NCI-H2107 treated with DMSO at 0.1 percent for 48 hours (cell line): ENCODE results near the gene GET4.

ENCODE experiments used
- DNase-seq: peaks from one replicate; lab custom pipeline; 2025; ENCODE audit not compliant: unreplicated experiment; lab: John Stamatoyannopoulos, UW

The GET4 gene

GRCh38 chr7:885893-886625, 9.7 kb downstream of the GET4 start:
- DNase-seq = no peak

- DNase-seq = no peak
These were observed 10.5 kb downstream of the GET4 start for GRCh38 chr7:886626-887487.

- no peak for DNase-seq
These were observed 11.1 kb downstream of the GET4 start for GRCh38 chr7:887488-887820.

- no peak for DNase-seq
These were observed 12.0 kb downstream of the GET4 start for GRCh38 chr7:888081-889024.

- DNase-seq = no peak
These were observed 12.7 kb downstream of the GET4 start for GRCh38 chr7:889025-889390.

- no peak for DNase-seq
These were observed 13.0 kb downstream of the GET4 start for GRCh38 chr7:889391-889790.

- DNase-seq = no peak
These were observed 14.5 kb downstream of the GET4 start for GRCh38 chr7:890868-891267.

GRCh38 chr7:891291-891690, 14.9 kb downstream of the GET4 start:
- no peak for DNase-seq

GRCh38 chr7:891805-892204, 15.5 kb downstream of the GET4 start:
- DNase-seq = no peak

- no peak for DNase-seq
These were observed 16.6 kb downstream of the GET4 start for GRCh38 chr7:892648-893593.

- no peak for DNase-seq
These were observed 17.3 kb downstream of the GET4 start for GRCh38 chr7:893686-894085.

- DNase-seq = no peak
These were observed 18.0 kb downstream of the GET4 start for GRCh38 chr7:894164-894867.

GRCh38 chr7:894927-895450, 18.6 kb downstream of the GET4 start:
- DNase-seq = no peak

- no peak for DNase-seq
These were observed 19.2 kb downstream of the GET4 start for GRCh38 chr7:895451-896052.

GRCh38 chr7:896346-897075, 20.2 kb downstream of the GET4 start:
- DNase-seq = no peak

GRCh38 chr7:897086-897485, 20.7 kb downstream of the GET4 start:
- no peak for DNase-seq

GRCh38 chr7:897771-898376, 21.5 kb downstream of the GET4 start:
- DNase-seq = no peak

- no peak for DNase-seq
These were observed 22.1 kb downstream of the GET4 start for GRCh38 chr7:898460-898854.
